Esophagus squamous epithelium (tissue), 5 donors: Measurements from ENCODE around the gene UGT1A10. TPM values are rescaled to one million over a fixed set of nuclear protein-coding genes. Genes with fewer than 3 reads are reported as not detected.

Experiments
- DNase-seq: peaks from one replicate; lab custom pipeline; 2025; lab: John Stamatoyannopoulos, UW
- H3K27ac ChIP-seq, 4 donors: fragments of 200-600 bp; sonication (generic); one replicate each; pipeline ENCODE4 v1.5.1; 2016 to 2019; ENCODE audit warnings: mild to moderate bottlenecking in 1 of 4
- H3K27me3 ChIP-seq, 4 donors: fragments of 200-600 bp; sonication (generic); 1 replicate in 3 of 4; 2 replicates in 1 of 4; pipeline versions ENCODE4 v1.5.1 to v1.6.0; 2017 to 2021; ENCODE audit warnings: antibody characterized with exemption in 1 of 4
- H3K36me3 ChIP-seq, 3 donors: fragments of 200-600 bp; sonication (generic); one replicate each; pipeline ENCODE4 v1.5.1; 2016 to 2019
- H3K4me1 ChIP-seq, 3 donors: fragments of 200-600 bp; sonication (generic); one replicate each; pipeline ENCODE4 v1.5.1; 2017 to 2019
- H3K4me3 ChIP-seq, 4 donors: fragments of 200-600 bp; sonication (generic); 1 replicate in 3 of 4; 2 replicates in 1 of 4; pipeline ENCODE4 v1.5.1; 2016 to 2019; ENCODE audit warnings: mild to moderate bottlenecking in 2 of 4, moderate library complexity in 1 of 4
- H3K9me3 ChIP-seq, 3 donors: fragments of 200-600 bp; sonication (generic); one replicate each; pipeline ENCODE4 v1.5.1; 2016 to 2019
- CTCF ChIP-seq, 6 experiments: fragments of 450-650 bp in 4 of 6; fragments of 200-600 bp in 2 of 6; sonication (generic) in 2 of 6; IDR thresholded peaks; one replicate each; pipeline ENCODE4 v1.5.1; 2016 to 2019; ENCODE audit warnings: antibody characterized with exemption in 6 of 6, mild to moderate bottlenecking in 4 of 6, moderate library complexity in 4 of 6
- POLR2A ChIP-seq, 4 donors: fragments of 450-650 bp; IDR thresholded peaks; one replicate each; pipeline ENCODE4 v1.6.1; 2017; ENCODE audit warnings: antibody characterized with exemption in 4 of 4, mild to moderate bottlenecking in 4 of 4, moderate library complexity in 3 of 4
- WGBS, 2 donors: methylation state at CpG; one replicate each; pipeline ENCODE4 v1.1.5; 2018; 5-methylcytosine and 5-hydroxymethylcytosine counted together
- intact Hi-C: fragments of 100-400 bp; cut with DNase I; formaldehyde crosslinking; loops from one replicate; pipeline ENCODE4 v1.15.0; 2022
- total RNA-seq, 4 donors: library from RNA; depleted of rRNA; stranded (reverse); fragments of >200 nt; gene quantifications; one replicate each; pipeline ENCODE4 v1.1.0, GENCODE V29; 2016
- donor health status: DM: yes; HTN: yes; CAD: no.

Gene UGT1A10
- total RNA-seq, 4 donors from 2014 or later: 12.4 to 45.0 (median 23.9) TPM

- intact Hi-C loops: no loop called here
- Histone ChIP-seq H3K27me3 (no peaks in the 10 kb centered on the region), H3K27ac (no peak overlapping the region), H3K9me3 (peaks cover 0 to under 1% (median 0%) of the 10 kb centered on the region in 3 donors), H3K36me3 (no peaks in the 10 kb centered on the region), H3K4me1 (no peaks in the 10 kb centered on the region), H3K4me3 (no peak overlapping the region)
- no peak for TF ChIP-seq CTCF (IDR thresholded peaks at IDR 0.05)
- TF ChIP-seq POLR2A (IDR thresholded peaks at IDR 0.05): no peak
- 75 to 82% methylated on average over 4 of the region's 4 CpGs for WGBS, 2 donors
- no peak for DNase-seq
Observed at GRCh38 chr2:233668605-233669260, 32.5 kb downstream of the UGT1A10 start.

GRCh38 chr2:233671290-233672161 lies 35.3 kb downstream of the UGT1A10 start, which contains the start of gene UGT1A9:
TSS of gene UGT1A9 (plus strand) at chr2:233671898. CDS start at chr2:233671935, 37 bp downstream.
- no peaks in the 10 kb centered on the region for H3K36me3 ChIP-seq
- H3K9me3 ChIP-seq: no peaks in the 10 kb centered on the region
- no peaks in the 10 kb centered on the region for H3K4me1 ChIP-seq
- H3K27ac ChIP-seq: no peak within 1 kb of the TSS
- no peak within 1 kb of the TSS for H3K4me3 ChIP-seq
- 81 to 89% methylated on average over 3 to 5 of the region's 5 CpGs for WGBS, 2 donors
- no peaks in the 10 kb centered on the region for H3K27me3 ChIP-seq
- intact Hi-C loops: no loop called here
- TF ChIP-seq CTCF (IDR thresholded peaks at IDR 0.05) (no peak), POLR2A (IDR thresholded peaks at IDR 0.05) (no peak)
- DNase-seq: no peak

GRCh38 chr2:233672886-233673285 lies 36.6 kb downstream of the UGT1A10 start:
- Histone ChIP-seq H3K27ac (no peak overlapping the region), H3K36me3 (no peaks in the 10 kb centered on the region), H3K4me3 (no peak overlapping the region), H3K9me3 (no peaks in the 10 kb centered on the region), H3K4me1 (no peaks in the 10 kb centered on the region), H3K27me3 (no peaks in the 10 kb centered on the region)
- 62 to 86% methylated on average over 3 of the region's 3 CpGs for WGBS, 2 donors
- no peak for TF ChIP-seq CTCF (IDR thresholded peaks at IDR 0.05)
- TF ChIP-seq POLR2A (IDR thresholded peaks at IDR 0.05): no peak
- no peak for DNase-seq
- intact Hi-C loops: no loop called here

GRCh38 chr2:233673896-233674295 lies 37.6 kb downstream of the UGT1A10 start:
- H3K36me3 ChIP-seq: no peaks in the 10 kb centered on the region
- TF ChIP-seq POLR2A (IDR thresholded peaks at IDR 0.05) (no peak), CTCF (IDR thresholded peaks at IDR 0.05) (no peak)
- H3K4me3 ChIP-seq: no peak overlapping the region
- no peak overlapping the region for H3K27ac ChIP-seq
- H3K9me3 ChIP-seq: no peaks in the 10 kb centered on the region
- DNase-seq: no peak
- no peaks in the 10 kb centered on the region for H3K27me3 ChIP-seq
- no peaks in the 10 kb centered on the region for H3K4me1 ChIP-seq
- intact Hi-C loops: no loop called here

GRCh38 chr2:233674314-233674713 lies 38.1 kb downstream of the UGT1A10 start:
- H3K4me3 ChIP-seq: no peak overlapping the region
- H3K9me3 ChIP-seq: no peaks in the 10 kb centered on the region
- intact Hi-C loops: no loop called here
- no peaks in the 10 kb centered on the region for H3K27me3 ChIP-seq
- H3K27ac ChIP-seq: no peak overlapping the region
- DNase-seq: no peak
- no peaks in the 10 kb centered on the region for H3K36me3 ChIP-seq
- peaks cover 0 to 4% (median 3%) of the 10 kb centered on the region in 3 donors for H3K4me1 ChIP-seq
- WGBS, 2 donors: 73 to 90% methylated on average over 1 of the region's 1 CpG
- TF ChIP-seq CTCF (IDR thresholded peaks at IDR 0.05) (no peak), POLR2A (IDR thresholded peaks at IDR 0.05) (no peak)
